HEK293 (cell line): Measurements from ENCODE around the gene ANKRD11.
A peak's percentile ranks its signal among the peaks of the same experiment; 100 is the strongest.

Source experiments
- HOXD13 ChIP-seq: sonication (generic); formaldehyde crosslinking; IDR thresholded peaks from 2 replicates; pipeline ENCODE4 v1.8.0; 2022; ENCODE audit warnings: missing genetic modification reagents, borderline replicate concordance
- MYNN ChIP-seq: fragments of 450-650 bp; formaldehyde crosslinking; IDR thresholded peaks from 2 replicates; pipeline ENCODE4 v1.5.1; 2016; ENCODE audit warnings: missing biosample characterization, missing genetic modification characterization, borderline replicate concordance
- SP2 ChIP-seq: fragments of 450-650 bp; formaldehyde crosslinking; IDR thresholded peaks from 2 replicates; pipeline ENCODE4 v1.5.1; 2016; ENCODE audit warnings: missing biosample characterization, missing genetic modification characterization
- TCF7L2 ChIP-seq: IDR thresholded peaks from 2 replicates; pipeline ENCODE4 v1.6.1; 2011; ENCODE audit warnings: low read depth, mild to moderate bottlenecking, inconsistent platforms, low read length, moderate library complexity, borderline replicate concordance
- ZBTB20 ChIP-seq: fragments of 450-650 bp; formaldehyde crosslinking; IDR thresholded peaks from 2 replicates; pipeline ENCODE4 v1.5.1; 2016; ENCODE audit warnings: missing biosample characterization, missing genetic modification characterization
- ZBTB7A ChIP-seq: fragments of 450-650 bp; formaldehyde crosslinking; IDR thresholded peaks from 2 replicates; pipeline ENCODE4 v1.5.1; 2016; ENCODE audit warnings: low read depth, missing biosample characterization, missing genetic modification characterization
- ZEB2 ChIP-seq: fragments of 450-650 bp; formaldehyde crosslinking; IDR thresholded peaks from 2 replicates; pipeline ENCODE4 v1.5.1; 2016; ENCODE audit warnings: missing biosample characterization, missing genetic modification characterization
- ZNF184 ChIP-seq: fragments of 450-650 bp; IDR thresholded peaks from 2 replicates; pipeline ENCODE4 v1.5.1; 2018; ENCODE audit warnings: missing biosample characterization, mild to moderate bottlenecking, missing genetic modification characterization
- ZNF19 ChIP-seq: fragments of 450-650 bp; formaldehyde crosslinking; IDR thresholded peaks from 2 replicates; pipeline ENCODE4; 2016; ENCODE audit warnings: missing biosample characterization, missing genetic modification characterization, low read depth
- ZNF223 ChIP-seq: fragments of 450-650 bp; formaldehyde crosslinking; IDR thresholded peaks from 2 replicates; pipeline ENCODE4 v1.5.1; 2016; ENCODE audit warnings: missing biosample characterization, missing genetic modification characterization
- ZNF324 ChIP-seq: fragments of 450-650 bp; formaldehyde crosslinking; IDR thresholded peaks from 2 replicates; pipeline ENCODE4 v1.5.1; 2016; ENCODE audit warnings: missing biosample characterization, missing genetic modification characterization
- ZNF335 ChIP-seq: fragments of 450-650 bp; formaldehyde crosslinking; conservative IDR thresholded peaks from 2 replicates; pipeline ENCODE4 v1.5.1; 2016; ENCODE audit warnings: missing biosample characterization, missing genetic modification characterization
- ZNF366 ChIP-seq: fragments of 450-650 bp; formaldehyde crosslinking; conservative IDR thresholded peaks from 2 replicates; pipeline ENCODE4 v1.5.1; 2016; ENCODE audit warnings: missing biosample characterization, missing genetic modification characterization
- ZNF514 ChIP-seq: fragments of 450-650 bp; formaldehyde crosslinking; IDR thresholded peaks from 2 replicates; pipeline ENCODE4 v1.5.1; 2016; ENCODE audit warnings: missing biosample characterization, missing genetic modification characterization
- ZNF600 ChIP-seq: fragments of 450-650 bp; formaldehyde crosslinking; IDR thresholded peaks from 2 replicates; pipeline ENCODE4 v1.5.1; 2016; ENCODE audit warnings: missing biosample characterization, missing genetic modification characterization
- ZNF76 ChIP-seq: fragments of 450-650 bp; formaldehyde crosslinking; IDR thresholded peaks from 2 replicates; pipeline ENCODE4; 2016; ENCODE audit warnings: low read depth, missing biosample characterization, missing genetic modification characterization, borderline replicate concordance
- ZNF777 ChIP-seq: fragments of 450-650 bp; formaldehyde crosslinking; IDR thresholded peaks from 2 replicates; pipeline ENCODE4 v1.5.1; 2017; ENCODE audit warnings: missing biosample characterization, missing genetic modification characterization, borderline replicate concordance
- ZNF792 ChIP-seq: fragments of 450-650 bp; formaldehyde crosslinking; IDR thresholded peaks from 2 replicates; pipeline ENCODE4 v1.5.1; 2016; ENCODE audit warnings: missing biosample characterization, missing genetic modification characterization
- ZNF843 ChIP-seq: fragments of 450-650 bp; formaldehyde crosslinking; IDR thresholded peaks from 2 replicates; pipeline ENCODE4 v1.5.1; 2016; ENCODE audit warnings: missing biosample characterization, missing genetic modification characterization
- TF ChIP-seq, protein P1 (sequence below): fragments of 450-650 bp; formaldehyde crosslinking; IDR thresholded peaks from 2 replicates; pipeline ENCODE4 v1.5.1; 2016; ENCODE audit warnings: missing biosample characterization, missing genetic modification characterization
- TF ChIP-seq, protein P2 (sequence below): fragments of 450-650 bp; formaldehyde crosslinking; IDR thresholded peaks from 2 replicates; pipeline ENCODE4 v1.5.1; 2016; ENCODE audit warnings: missing biosample characterization, missing genetic modification characterization, low read depth
- TF ChIP-seq, protein P3 (sequence below): fragments of 450-650 bp; formaldehyde crosslinking; optimal IDR thresholded peaks from 2 replicates; pipeline ENCODE3; 2016; ENCODE audit warnings: missing biosample characterization, mild to moderate bottlenecking, missing genetic modification characterization
- TF ChIP-seq, protein P4 (sequence below): fragments of 450-650 bp; formaldehyde crosslinking; IDR thresholded peaks from 2 replicates; pipeline ENCODE4 v1.5.1; 2016; ENCODE audit warnings: missing biosample characterization, missing genetic modification characterization
- TF ChIP-seq, protein P5 (sequence below): fragments of 450-650 bp; formaldehyde crosslinking; conservative IDR thresholded peaks from 2 replicates; pipeline ENCODE4 v1.5.1; 2016; ENCODE audit warnings: low read depth, missing biosample characterization, missing genetic modification characterization
- TF ChIP-seq, protein P6 (sequence below): fragments of 450-650 bp; formaldehyde crosslinking; IDR thresholded peaks from 2 replicates; pipeline ENCODE4 v1.5.1; 2017; ENCODE audit warnings: missing biosample characterization, missing genetic modification characterization

Gene ANKRD11

DNA sequence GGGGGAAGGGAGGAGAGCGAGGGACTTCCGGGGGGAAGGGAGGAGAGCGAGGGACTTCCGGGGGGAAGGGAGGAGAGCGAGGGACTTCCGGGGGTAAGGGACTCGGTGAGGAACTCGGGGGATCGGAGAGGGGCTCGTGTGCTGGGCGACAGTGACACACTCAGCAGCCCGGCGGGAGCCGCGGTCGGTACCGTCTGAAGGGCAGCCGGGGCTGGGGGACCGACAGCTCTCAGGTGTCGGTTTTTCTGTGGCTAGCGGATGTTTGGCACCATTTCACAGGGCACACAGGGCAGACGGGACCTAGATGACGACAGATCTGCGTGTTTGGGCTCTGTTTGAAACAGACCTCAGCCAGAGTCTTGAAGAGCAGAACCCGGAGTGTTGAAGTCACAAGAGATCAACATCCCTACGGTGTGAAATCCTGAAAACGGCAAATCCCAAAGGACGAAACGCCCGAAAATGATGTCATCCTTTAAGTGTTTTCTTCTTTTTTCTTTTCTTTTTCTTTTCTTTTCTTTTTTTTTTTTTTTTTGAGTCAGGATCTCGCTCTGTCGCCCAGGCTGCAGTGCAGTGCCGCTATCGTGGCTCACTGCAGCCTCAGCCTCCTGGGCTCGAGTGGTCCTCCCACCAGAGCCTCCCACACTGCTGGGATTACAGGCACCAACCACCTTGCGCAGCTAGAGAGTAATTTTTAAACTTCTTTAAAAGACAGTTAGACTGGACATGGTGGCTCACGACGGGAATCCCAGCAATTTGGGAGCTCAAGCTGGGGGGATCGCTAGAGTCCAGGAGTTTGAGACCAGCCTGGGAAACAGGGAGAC lies 249.0 kb downstream of the ANKRD11 start (continued):
- TF ChIP-seq, protein P1, sequence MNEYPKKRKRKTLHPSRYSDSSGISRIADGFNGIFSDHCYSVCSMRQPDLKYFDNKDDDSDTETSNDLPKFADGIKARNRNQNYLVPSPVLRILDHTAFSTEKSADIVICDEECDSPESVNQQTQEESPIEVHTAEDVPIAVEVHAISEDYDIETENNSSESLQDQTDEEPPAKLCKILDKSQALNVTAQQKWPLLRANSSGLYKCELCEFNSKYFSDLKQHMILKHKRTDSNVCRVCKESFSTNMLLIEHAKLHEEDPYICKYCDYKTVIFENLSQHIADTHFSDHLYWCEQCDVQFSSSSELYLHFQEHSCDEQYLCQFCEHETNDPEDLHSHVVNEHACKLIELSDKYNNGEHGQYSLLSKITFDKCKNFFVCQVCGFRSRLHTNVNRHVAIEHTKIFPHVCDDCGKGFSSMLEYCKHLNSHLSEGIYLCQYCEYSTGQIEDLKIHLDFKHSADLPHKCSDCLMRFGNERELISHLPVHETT, result no peak
- TF ChIP-seq ZNF777 (tag by site-specific recombination) (0 out of 2 replicates have a peak, but pooled peaks have one; percentile 36), ZNF19 (tag by site-specific recombination) (no peak), ZNF600 (tag by site-specific recombination) (peak; percentile 77), MYNN (tag by site-specific recombination) (no peak), ZBTB20 (tag by site-specific recombination) (no peak), ZNF843 (tag by site-specific recombination) (no peak), ZNF792 (tag by site-specific recombination) (peak; percentile 33; the same call in 1 of the 2 replicates), SP2 (peak; percentile 66), TCF7L2 (no peak), ZNF514 (no peak), ZNF335 (peak; percentile 69), HOXD13 (no peak), ZNF184 (tag by site-specific recombination) (no peak), ZEB2 (tag by site-specific recombination) (peak; percentile 17; the same call in 1 of the 2 replicates), ZNF76 (tag by site-specific recombination) (peak; percentile 46; the same call in 1 of the 2 replicates), ZBTB7A (tag by site-specific recombination) (no peak), ZNF366 (peak; percentile 98), ZNF324 (no peak), ZNF223 (tag by site-specific recombination) (no peak)
- TF ChIP-seq, protein P2, sequence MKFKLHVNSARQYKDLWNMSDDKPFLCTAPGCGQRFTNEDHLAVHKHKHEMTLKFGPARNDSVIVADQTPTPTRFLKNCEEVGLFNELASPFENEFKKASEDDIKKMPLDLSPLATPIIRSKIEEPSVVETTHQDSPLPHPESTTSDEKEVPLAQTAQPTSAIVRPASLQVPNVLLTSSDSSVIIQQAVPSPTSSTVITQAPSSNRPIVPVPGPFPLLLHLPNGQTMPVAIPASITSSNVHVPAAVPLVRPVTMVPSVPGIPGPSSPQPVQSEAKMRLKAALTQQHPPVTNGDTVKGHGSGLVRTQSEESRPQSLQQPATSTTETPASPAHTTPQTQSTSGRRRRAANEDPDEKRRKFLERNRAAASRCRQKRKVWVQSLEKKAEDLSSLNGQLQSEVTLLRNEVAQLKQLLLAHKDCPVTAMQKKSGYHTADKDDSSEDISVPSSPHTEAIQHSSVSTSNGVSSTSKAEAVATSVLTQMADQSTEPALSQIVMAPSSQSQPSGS, result peak; percentile 94
- TF ChIP-seq, protein P3, sequence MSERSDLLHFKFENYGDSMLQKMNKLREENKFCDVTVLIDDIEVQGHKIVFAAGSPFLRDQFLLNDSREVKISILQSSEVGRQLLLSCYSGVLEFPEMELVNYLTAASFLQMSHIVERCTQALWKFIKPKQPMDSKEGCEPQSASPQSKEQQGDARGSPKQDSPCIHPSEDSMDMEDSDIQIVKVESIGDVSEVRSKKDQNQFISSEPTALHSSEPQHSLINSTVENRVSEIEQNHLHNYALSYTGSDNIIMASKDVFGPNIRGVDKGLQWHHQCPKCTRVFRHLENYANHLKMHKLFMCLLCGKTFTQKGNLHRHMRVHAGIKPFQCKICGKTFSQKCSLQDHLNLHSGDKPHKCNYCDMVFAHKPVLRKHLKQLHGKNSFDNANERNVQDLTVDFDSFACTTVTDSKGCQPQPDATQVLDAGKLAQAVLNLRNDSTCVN (tag by site-specific recombination), result peak; percentile 10
- TF ChIP-seq, protein P4, sequence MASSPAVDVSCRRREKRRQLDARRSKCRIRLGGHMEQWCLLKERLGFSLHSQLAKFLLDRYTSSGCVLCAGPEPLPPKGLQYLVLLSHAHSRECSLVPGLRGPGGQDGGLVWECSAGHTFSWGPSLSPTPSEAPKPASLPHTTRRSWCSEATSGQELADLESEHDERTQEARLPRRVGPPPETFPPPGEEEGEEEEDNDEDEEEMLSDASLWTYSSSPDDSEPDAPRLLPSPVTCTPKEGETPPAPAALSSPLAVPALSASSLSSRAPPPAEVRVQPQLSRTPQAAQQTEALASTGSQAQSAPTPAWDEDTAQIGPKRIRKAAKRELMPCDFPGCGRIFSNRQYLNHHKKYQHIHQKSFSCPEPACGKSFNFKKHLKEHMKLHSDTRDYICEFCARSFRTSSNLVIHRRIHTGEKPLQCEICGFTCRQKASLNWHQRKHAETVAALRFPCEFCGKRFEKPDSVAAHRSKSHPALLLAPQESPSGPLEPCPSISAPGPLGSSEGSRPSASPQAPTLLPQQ (tag by site-specific recombination), result peak; percentile 76; the same call in 1 of the 2 replicates
- TF ChIP-seq, protein P5, sequence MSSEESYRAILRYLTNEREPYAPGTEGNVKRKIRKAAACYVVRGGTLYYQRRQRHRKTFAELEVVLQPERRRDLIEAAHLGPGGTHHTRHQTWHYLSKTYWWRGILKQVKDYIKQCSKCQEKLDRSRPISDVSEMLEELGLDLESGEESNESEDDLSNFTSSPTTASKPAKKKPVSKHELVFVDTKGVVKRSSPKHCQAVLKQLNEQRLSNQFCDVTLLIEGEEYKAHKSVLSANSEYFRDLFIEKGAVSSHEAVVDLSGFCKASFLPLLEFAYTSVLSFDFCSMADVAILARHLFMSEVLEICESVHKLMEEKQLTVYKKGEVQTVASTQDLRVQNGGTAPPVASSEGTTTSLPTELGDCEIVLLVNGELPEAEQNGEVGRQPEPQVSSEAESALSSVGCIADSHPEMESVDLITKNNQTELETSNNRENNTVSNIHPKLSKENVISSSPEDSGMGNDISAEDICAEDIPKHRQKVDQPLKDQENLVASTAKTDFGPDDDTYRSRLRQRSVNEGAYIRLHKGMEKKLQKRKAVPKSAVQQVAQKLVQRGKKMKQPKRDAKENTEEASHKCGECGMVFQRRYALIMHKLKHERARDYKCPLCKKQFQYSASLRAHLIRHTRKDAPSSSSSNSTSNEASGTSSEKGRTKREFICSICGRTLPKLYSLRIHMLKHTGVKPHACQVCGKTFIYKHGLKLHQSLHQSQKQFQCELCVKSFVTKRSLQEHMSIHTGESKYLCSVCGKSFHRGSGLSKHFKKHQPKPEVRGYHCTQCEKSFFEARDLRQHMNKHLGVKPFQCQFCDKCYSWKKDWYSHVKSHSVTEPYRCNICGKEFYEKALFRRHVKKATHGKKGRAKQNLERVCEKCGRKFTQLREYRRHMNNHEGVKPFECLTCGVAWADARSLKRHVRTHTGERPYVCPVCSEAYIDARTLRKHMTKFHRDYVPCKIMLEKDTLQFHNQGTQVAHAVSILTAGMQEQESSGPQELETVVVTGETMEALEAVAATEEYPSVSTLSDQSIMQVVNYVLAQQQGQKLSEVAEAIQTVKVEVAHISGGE (tag by site-specific recombination), result peak; percentile 98
- TF ChIP-seq, protein P6, sequence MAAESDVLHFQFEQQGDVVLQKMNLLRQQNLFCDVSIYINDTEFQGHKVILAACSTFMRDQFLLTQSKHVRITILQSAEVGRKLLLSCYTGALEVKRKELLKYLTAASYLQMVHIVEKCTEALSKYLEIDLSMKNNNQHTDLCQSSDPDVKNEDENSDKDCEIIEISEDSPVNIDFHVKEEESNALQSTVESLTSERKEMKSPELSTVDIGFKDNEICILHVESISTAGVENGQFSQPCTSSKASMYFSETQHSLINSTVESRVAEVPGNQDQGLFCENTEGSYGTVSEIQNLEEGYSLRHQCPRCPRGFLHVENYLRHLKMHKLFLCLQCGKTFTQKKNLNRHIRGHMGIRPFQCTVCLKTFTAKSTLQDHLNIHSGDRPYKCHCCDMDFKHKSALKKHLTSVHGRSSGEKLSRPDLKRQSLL (tag by site-specific recombination), result no peak
